ENCODE results near the gene UBTF. TPM values are rescaled to one million over a fixed set of nuclear protein-coding genes. Genes with fewer than 3 reads are reported as not detected.

Gene UBTF
- polyA plus RNA-seq, 3 donors, result 6.0 to 13.1 (median 12.5) TPM

GRCh38 chr17:44190481-44190880, 29.0 kb downstream of the UBTF start:
- no peaks in the 10 kb centered on the region for H3K27me3 ChIP-seq (ENCODE audit: control insufficient read depth in 2 of 2, insufficient read depth in 2 of 2, low read length in 2 of 2)
- Mint-ChIP-seq H3K36me3 (peaks cover 44 to 59% of the 10 kb centered on the region in 2 donors), H3K4me3 (no peak overlapping the region), H3K27ac (peak overlapping the region in 1 of 7 donors; percentile 67), H3K9me3 (no peaks in the 10 kb centered on the region), H3K27me3 (ENCODE audit: low read depth in 3 of 3) (no peaks in the 10 kb centered on the region), H3K4me1 (peaks cover 31% of the 10 kb centered on the region)
- no peak overlapping the region for H3K27ac ChIP-seq (ENCODE audit: low read depth in 1 of 2, low read length in 2 of 2)
- no peak overlapping the region for H3K9ac ChIP-seq (ENCODE audit: insufficient read depth, low read length, poor library complexity, severe bottlenecking)
- no peak for TF ChIP-seq CTCF (IDR thresholded peaks at IDR 0.05)
- intact Hi-C loops (cut with micrococcal nuclease), result no loop called here
- H3K4me2 ChIP-seq (replicated peaks; ENCODE audit: extremely low read depth, low read length, poor library complexity, severe bottlenecking), result no peak overlapping the region
- H3K4me1 ChIP-seq (ENCODE audit: control insufficient read depth in 1 of 2, insufficient read depth in 2 of 2, low read length in 2 of 2), result peaks cover 35 to 40% of the 10 kb centered on the region in 2 donors
- H3K9me3 ChIP-seq (replicated peaks in 1 of 2; ENCODE audit: control insufficient read depth in 1 of 2, insufficient read depth in 1 of 2, low read length in 2 of 2), result no peaks in the 10 kb centered on the region
- peaks cover 57% of the 10 kb centered on the region for H4K20me1 ChIP-seq (ENCODE audit: insufficient read depth, low read length)
- peaks cover 53% of the 10 kb centered on the region for H3K79me2 ChIP-seq (ENCODE audit: insufficient read depth, low read length)
- DNase-seq, result no peak
- peaks cover 50 to 56% of the 10 kb centered on the region in 2 donors for H3K36me3 ChIP-seq (replicated peaks in 1 of 2; ENCODE audit: control insufficient read depth in 1 of 2, insufficient read depth in 2 of 2, low read length in 2 of 2)
- H3K4me3 ChIP-seq (replicated peaks in 1 of 3; ENCODE audit: low read depth in 2 of 3, low read length in 3 of 3), result no peak overlapping the region
- H2AFZ ChIP-seq (ENCODE audit: insufficient read depth, low read depth, low read length, poor library complexity, severe bottlenecking), result no peak overlapping the region
- WGBS (ENCODE audit: insufficient coverage), result 100% methylated on average over 4 of the region's 10 CpGs

- no peaks in the 10 kb centered on the region for H3K9me3 ChIP-seq (replicated peaks in 1 of 2; ENCODE audit: control insufficient read depth in 1 of 2, insufficient read depth in 1 of 2, low read length in 2 of 2)
- WGBS (ENCODE audit: insufficient coverage), result 93% methylated on average over 6 of the region's 12 CpGs
- peaks cover 57% of the 10 kb centered on the region for H4K20me1 ChIP-seq (ENCODE audit: insufficient read depth, low read length)
- Mint-ChIP-seq H3K9me3 (no peaks in the 10 kb centered on the region), H3K4me1 (peaks cover 44% of the 10 kb centered on the region), H3K27me3 (ENCODE audit: low read depth in 3 of 3) (no peaks in the 10 kb centered on the region), H3K27ac (peak overlapping the region; percentile 76 to 100 (median 98)), H3K36me3 (peaks cover 27 to 49% of the 10 kb centered on the region in 2 donors), H3K4me3 (peak overlapping the region; percentile 97 to 99)
- H3K4me2 ChIP-seq (replicated peaks; ENCODE audit: extremely low read depth, low read length, poor library complexity, severe bottlenecking), result peak overlapping the region; percentile 97
- peaks cover 33 to 40% of the 10 kb centered on the region in 2 donors for H3K36me3 ChIP-seq (replicated peaks in 1 of 2; ENCODE audit: control insufficient read depth in 1 of 2, insufficient read depth in 2 of 2, low read length in 2 of 2)
- H3K4me1 ChIP-seq (ENCODE audit: control insufficient read depth in 1 of 2, insufficient read depth in 2 of 2, low read length in 2 of 2), result peaks cover 41 to 54% of the 10 kb centered on the region in 2 donors
- no peaks in the 10 kb centered on the region for H3K27me3 ChIP-seq (ENCODE audit: control insufficient read depth in 2 of 2, insufficient read depth in 2 of 2, low read length in 2 of 2)
- peak overlapping the region; percentile 8 to 98 for H3K27ac ChIP-seq (ENCODE audit: low read depth in 1 of 2, low read length in 2 of 2)
- peaks cover 59% of the 10 kb centered on the region for H3K79me2 ChIP-seq (ENCODE audit: insufficient read depth, low read length)
- intact Hi-C loops (cut with micrococcal nuclease), result loop anchor here (1.0 to 10.0 kb wide), 4 partner anchors 10 to 314 kb away; partner anchors contain the start of genes HROB (in 2 of the 2), GPATCH8 (in 1 of the 2) and LSM12 (in 1 of the 2)
- peak overlapping the region in 1 of 3 experiments; percentile 90 for H3K4me3 ChIP-seq (replicated peaks in 1 of 3; ENCODE audit: low read depth in 2 of 3, low read length in 3 of 3)
- DNase-seq, result peak in 1 of 3 donors; percentile 23
- peak overlapping the region; percentile 86 for H3K9ac ChIP-seq (ENCODE audit: insufficient read depth, low read length, poor library complexity, severe bottlenecking)
- no peak overlapping the region for H2AFZ ChIP-seq (ENCODE audit: insufficient read depth, low read depth, low read length, poor library complexity, severe bottlenecking)
- TF ChIP-seq CTCF (IDR thresholded peaks at IDR 0.05), result no peak
Observed at GRCh38 chr17:44188576-44189403, 30.7 kb downstream of the UBTF start.
